ENCODE measurements around the gene CCDC92. TPM values are rescaled to one million over a fixed set of nuclear protein-coding genes. Genes with fewer than 3 reads are reported as not detected.

CCDC92 gene
- total RNA-seq, 1 donor from 2014 or later: 55.1 TPM

DNA sequence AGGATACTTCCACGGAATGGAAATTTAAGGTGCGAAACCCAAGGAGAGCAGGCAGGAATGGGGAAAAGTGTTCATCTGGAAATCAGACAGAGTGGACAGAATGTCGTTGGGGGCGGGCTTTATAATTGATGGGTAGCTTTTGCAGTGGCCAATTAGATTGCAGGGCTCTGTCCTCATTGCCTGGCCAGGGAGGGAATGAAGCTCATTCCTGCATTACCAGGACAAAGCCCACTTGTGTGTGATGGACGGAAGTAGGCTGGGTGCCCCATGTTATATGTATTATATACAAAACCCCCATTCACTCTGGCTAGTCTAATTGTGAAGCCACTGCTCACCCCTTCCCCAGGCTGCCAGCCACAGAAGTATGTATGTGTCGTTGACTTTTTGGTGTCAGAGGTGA, 23.9 kb upstream of the CCDC92 start:
- Mint-ChIP-seq H3K27me3 (ENCODE audit: low read depth) (no peaks in the 10 kb centered on the region), H3K4me3 (no peak overlapping the region), H3K36me3 (peaks cover 3% of the 10 kb centered on the region), H3K27ac (no peak overlapping the region), H3K4me1 (peaks cover 44% of the 10 kb centered on the region), H3K9me3 (no peaks in the 10 kb centered on the region)
- DNase-seq (ENCODE audit: low spot score in 2 of 2, unreplicated experiment in 2 of 2): no peak
- TF ChIP-seq, protein P1, sequence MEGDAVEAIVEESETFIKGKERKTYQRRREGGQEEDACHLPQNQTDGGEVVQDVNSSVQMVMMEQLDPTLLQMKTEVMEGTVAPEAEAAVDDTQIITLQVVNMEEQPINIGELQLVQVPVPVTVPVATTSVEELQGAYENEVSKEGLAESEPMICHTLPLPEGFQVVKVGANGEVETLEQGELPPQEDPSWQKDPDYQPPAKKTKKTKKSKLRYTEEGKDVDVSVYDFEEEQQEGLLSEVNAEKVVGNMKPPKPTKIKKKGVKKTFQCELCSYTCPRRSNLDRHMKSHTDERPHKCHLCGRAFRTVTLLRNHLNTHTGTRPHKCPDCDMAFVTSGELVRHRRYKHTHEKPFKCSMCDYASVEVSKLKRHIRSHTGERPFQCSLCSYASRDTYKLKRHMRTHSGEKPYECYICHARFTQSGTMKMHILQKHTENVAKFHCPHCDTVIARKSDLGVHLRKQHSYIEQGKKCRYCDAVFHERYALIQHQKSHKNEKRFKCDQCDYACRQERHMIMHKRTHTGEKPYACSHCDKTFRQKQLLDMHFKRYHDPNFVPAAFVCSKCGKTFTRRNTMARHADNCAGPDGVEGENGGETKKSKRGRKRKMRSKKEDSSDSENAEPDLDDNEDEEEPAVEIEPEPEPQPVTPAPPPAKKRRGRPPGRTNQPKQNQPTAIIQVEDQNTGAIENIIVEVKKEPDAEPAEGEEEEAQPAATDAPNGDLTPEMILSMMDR (IDR thresholded peaks at IDR 0.05; ENCODE audit: unreplicated experiment): no peak

DNA sequence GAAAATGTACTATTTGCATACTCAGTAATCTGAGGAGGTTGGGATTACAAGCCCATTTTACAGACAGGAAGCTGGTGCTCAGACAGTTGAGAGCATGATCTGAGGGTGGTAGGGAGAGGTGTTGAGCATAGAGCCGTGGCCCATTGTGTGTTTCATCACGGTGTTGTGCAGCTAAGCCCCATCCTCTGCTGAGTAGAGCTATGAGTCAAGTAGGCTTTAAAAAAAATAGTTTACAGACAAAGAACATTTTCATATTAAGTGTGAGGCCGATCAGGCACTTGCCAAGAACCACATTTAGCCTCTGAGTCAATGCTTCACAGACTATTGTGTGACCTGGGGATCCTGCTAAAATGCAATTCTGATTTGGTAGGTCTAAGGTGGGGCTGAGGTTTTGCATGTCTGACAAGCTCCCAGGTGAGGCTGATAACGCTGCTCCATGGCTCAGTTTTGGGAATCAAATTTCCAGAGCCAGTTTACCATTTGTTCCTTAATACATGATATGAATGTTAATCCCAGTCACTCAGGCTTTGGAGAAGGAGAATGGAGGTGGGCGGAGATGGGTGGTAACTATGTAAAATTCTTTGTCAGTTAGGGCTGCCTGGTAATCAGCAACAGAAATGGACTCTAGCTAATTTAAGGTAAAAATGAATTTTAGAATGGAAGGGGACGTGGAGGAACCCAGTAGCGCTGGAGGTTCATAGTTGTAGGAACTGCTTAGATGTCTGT, 22.6 kb upstream of the CCDC92 start:
- TF ChIP-seq, protein P1 (IDR thresholded peaks at IDR 0.05; ENCODE audit: unreplicated experiment): no peak
- peaks cover 54% of the 10 kb centered on the region for H3K4me1 Mint-ChIP-seq
- no peaks in the 10 kb centered on the region for H3K27me3 Mint-ChIP-seq (ENCODE audit: low read depth)
- no peaks in the 10 kb centered on the region for H3K9me3 Mint-ChIP-seq
- peaks cover 3% of the 10 kb centered on the region for H3K36me3 Mint-ChIP-seq
- DNase-seq (ENCODE audit: low spot score in 2 of 2, unreplicated experiment in 2 of 2): no peak
- H3K4me3 Mint-ChIP-seq: no peak overlapping the region
- peak overlapping the region; percentile 44 for H3K27ac Mint-ChIP-seq

DNA sequence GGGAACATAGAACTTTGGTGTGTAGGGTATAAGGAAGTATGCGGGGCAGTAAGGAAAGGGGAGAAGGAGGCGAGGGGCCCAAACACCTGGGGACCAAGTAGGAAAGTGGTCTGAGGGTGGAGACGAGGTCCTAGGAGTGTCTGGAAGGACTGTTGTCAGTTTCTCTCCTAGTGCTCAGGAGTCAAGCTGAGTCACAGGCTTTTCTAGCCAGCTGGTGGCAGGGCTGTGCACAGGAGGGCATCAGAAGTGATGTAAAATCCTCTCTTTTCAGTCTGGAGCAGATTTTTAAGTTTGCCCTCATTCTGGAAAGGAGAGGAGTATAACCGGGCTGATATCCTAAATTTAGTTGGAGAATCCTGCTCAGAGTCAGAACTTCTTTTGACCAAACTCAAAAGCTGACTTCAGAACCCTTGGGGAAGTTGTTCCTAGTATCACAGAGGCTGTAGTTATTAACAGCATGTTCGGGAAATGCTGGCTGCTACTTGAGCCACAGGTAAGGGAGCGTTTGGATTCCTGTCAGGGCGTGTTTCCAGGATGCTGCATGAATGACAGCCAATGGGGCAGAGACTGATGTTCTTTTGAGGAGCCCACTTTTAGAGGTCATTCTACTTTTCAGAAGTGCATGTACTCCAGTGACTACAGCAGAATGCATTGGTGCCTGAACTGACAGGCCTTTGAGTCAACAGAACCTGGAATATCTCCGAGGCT, 19.6 kb upstream of the CCDC92 start:
- no peaks in the 10 kb centered on the region for H3K27me3 Mint-ChIP-seq (ENCODE audit: low read depth)
- peaks cover 9% of the 10 kb centered on the region for H3K36me3 Mint-ChIP-seq
- H3K4me3 Mint-ChIP-seq: no peak overlapping the region
- H3K9me3 Mint-ChIP-seq: no peaks in the 10 kb centered on the region
- DNase-seq (ENCODE audit: low spot score in 2 of 2, unreplicated experiment in 2 of 2): no peak
- H3K4me1 Mint-ChIP-seq: peaks cover 53% of the 10 kb centered on the region
- peak overlapping the region; percentile 37 for H3K27ac Mint-ChIP-seq
- TF ChIP-seq, protein P1 (IDR thresholded peaks at IDR 0.05; ENCODE audit: unreplicated experiment): no peak

DNA sequence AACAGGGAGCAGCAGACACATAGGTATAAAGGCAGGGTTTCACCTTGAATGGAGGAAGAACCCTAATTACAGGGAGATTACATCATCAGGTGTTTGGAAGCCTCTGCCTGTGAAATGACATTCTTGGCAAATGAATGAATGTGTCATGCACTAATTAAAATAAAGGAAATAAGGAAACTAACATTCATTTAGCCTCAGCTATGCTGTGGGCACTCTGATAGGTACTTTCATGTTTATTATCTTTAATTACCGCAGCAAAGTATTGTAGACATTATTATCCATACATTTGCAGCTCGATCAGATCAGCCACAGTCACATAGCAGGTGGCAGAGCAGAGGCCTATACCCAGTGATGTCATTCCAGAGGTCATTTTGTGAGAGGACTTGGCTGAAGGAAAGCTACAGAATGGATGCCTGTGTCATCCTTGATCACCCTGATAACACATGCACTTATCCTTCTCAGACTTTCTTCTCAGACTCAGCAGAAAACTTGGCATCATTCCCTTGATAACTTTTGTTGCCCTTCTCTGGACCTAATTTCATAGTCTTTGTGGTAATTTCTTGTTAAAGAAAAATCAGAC, 18.8 kb upstream of the CCDC92 start:
- Mint-ChIP-seq H3K4me1 (peaks cover 58% of the 10 kb centered on the region), H3K9me3 (no peaks in the 10 kb centered on the region), H3K4me3 (no peak overlapping the region), H3K27me3 (ENCODE audit: low read depth) (no peaks in the 10 kb centered on the region), H3K36me3 (peaks cover 9% of the 10 kb centered on the region), H3K27ac (peak overlapping the region; percentile 37)
- DNase-seq (ENCODE audit: low spot score in 2 of 2, unreplicated experiment in 2 of 2): no peak
- TF ChIP-seq, protein P1 (IDR thresholded peaks at IDR 0.05; ENCODE audit: unreplicated experiment): no peak

DNA sequence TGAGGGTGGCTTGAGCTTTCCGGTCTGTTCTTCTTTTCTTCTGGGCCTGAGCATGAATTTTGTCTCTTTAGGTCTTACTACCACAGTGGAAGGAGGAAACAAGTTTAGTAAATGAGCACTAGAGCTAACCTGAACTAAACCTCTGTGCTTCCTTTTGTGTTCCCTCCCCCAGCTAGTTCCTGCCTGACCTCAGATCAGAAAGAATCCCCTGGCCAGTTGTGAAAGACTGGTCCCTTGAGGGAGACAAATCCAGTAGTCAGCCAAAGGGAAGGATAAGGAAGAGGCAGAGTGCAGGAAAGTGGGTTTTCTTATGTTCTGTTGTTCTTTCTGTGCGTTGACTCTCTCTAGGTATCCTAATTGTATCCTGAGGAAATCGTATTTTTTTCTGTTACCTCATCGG, 17.9 kb upstream of the CCDC92 start:
- Mint-ChIP-seq H3K27ac (peak overlapping the region; percentile 67), H3K4me1 (peaks cover 57% of the 10 kb centered on the region), H3K27me3 (ENCODE audit: low read depth) (no peaks in the 10 kb centered on the region), H3K4me3 (no peak overlapping the region), H3K36me3 (peaks cover 9% of the 10 kb centered on the region), H3K9me3 (no peaks in the 10 kb centered on the region)
- TF ChIP-seq, protein P1 (IDR thresholded peaks at IDR 0.05; ENCODE audit: unreplicated experiment): no peak
- DNase-seq (ENCODE audit: low spot score in 2 of 2, unreplicated experiment in 2 of 2): no peak
